ENCODE data around the gene HMG20A.

HMG20A gene

DNA sequence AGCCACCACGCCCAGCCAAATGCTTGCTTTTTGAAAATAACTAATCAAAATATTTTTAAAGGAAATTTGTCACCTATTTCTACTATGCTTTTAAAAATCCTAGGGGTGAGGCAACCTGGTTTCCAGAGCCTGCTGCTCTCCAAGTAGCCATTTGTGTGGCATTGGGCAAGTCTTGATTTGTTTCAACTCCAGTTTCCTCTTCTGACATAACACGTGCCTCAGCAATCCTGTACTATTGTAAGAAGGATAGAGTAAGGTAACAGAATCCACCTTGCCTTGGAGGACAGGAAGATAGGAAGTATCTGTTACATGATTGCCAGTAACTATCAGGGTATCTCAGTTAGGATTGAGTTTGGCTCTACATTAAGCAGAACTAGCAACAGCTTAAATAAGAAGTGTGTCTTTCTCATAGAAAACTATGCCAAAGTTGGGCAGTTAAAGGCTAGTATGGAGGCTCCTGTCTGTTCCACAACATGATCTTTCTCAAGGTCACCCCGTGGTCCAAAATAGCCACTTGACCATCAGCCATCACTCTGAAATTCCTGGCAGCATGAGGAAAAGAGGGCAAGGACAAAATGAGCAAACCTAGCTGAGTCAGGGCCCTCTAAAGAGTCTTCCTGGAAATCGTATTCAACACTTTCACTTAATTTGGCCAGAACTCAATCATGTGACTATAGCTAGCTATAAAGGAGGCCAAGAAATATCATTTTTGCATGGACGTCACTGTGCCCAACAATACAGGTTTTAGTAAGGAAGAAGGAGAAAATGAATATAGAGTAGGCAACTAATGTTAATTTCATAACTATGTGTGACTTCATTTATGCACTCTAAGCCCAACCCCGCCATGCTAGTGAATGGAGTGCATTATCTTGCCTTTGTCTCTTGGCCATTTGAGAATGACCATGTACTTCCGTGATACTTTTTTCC is 66.1 kb downstream of the HMG20A start:
- no peaks in the 10 kb centered on the region for H3K79me1 ChIP-seq (ENCODE audit: low read length)
- no peak overlapping the region for H3K18ac ChIP-seq (ENCODE audit: low read length)
- H3K36me3 ChIP-seq (ENCODE audit: control insufficient read depth in 1 of 2, insufficient read depth in 2 of 2, low read length in 2 of 2): peaks cover 6 to 10% of the 10 kb centered on the region in 2 experiments
- DNase-seq: no peak
- H2BK12ac ChIP-seq (ENCODE audit: low read length): no peak overlapping the region
- H3K4me1 ChIP-seq (ENCODE audit: control insufficient read depth in 1 of 2, insufficient read depth in 2 of 2, low read length in 2 of 2): peaks cover 3 to 6% of the 10 kb centered on the region in 2 experiments
- no peaks in the 10 kb centered on the region for H3K9me3 ChIP-seq (ENCODE audit: insufficient read depth, low read depth, low read length)
- H3K27me3 ChIP-seq (ENCODE audit: insufficient read depth, low read length): no peaks in the 10 kb centered on the region
- no CpG with 5 or more reads among the region's 7 CpGs for WGBS (ENCODE audit: extremely low coverage, insufficient coverage, insufficient read length)
- no peaks in the 10 kb centered on the region for H3K79me2 ChIP-seq (ENCODE audit: control insufficient read depth, insufficient read depth, low read length, poor library complexity)
- H4K91ac ChIP-seq (ENCODE audit: low read depth, low read length): no peak overlapping the region
- H2BK5ac ChIP-seq (ENCODE audit: low read depth, low read length, poor library complexity): no peak overlapping the region
- no peak overlapping the region for H3K4ac ChIP-seq (ENCODE audit: low read depth, low read length)
- no peak overlapping the region for H3K4me2 ChIP-seq (ENCODE audit: low read length)
- no peak overlapping the region for H4K8ac ChIP-seq (ENCODE audit: low read depth, low read length)
- no peak overlapping the region for H3K23ac ChIP-seq (ENCODE audit: low read length)
- no peak overlapping the region for H2BK120ac ChIP-seq (ENCODE audit: insufficient read depth, low read length, poor library complexity)
- H2AK5ac ChIP-seq (ENCODE audit: low read length): no peak overlapping the region
- no peak overlapping the region for H3K14ac ChIP-seq (ENCODE audit: low read length)
- H4K12ac ChIP-seq (ENCODE audit: low read depth, low read length): no peak overlapping the region
- no peak overlapping the region for H3K4me3 ChIP-seq (ENCODE audit: low read depth, low read length)
- H2AFZ ChIP-seq (ENCODE audit: insufficient read depth, low read length, poor library complexity): no peak overlapping the region
- no peak overlapping the region for H3K9ac ChIP-seq (ENCODE audit: low read length)
- no peak overlapping the region for H3K27ac ChIP-seq (ENCODE audit: low read depth, low read length)

DNA sequence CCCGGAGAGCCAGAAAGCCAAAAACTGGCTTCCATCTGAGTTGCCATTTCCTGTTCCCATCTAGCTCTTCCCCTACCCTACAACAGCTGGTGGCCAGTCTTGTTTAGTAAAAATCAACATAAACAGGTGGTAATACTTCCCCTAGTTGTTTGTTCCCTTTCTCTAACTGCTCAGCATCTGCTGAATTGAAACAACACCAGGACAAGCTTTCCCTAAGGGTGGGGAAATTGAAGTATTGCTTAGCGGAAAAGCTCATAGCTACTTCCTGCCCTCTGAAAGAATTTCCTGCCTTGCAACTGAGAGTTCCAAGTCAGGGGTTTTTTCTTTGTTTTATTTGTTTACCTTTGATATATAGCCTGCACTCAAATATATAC is 66.8 kb downstream of the HMG20A start:
- no peaks in the 10 kb centered on the region for H3K27me3 ChIP-seq (ENCODE audit: insufficient read depth, low read length)
- H3K4me1 ChIP-seq (ENCODE audit: control insufficient read depth in 1 of 2, insufficient read depth in 2 of 2, low read length in 2 of 2): peaks cover 3 to 6% of the 10 kb centered on the region in 2 experiments
- no peak for DNase-seq
- no peak overlapping the region for H3K9ac ChIP-seq (ENCODE audit: low read length)
- no peak overlapping the region for H2BK12ac ChIP-seq (ENCODE audit: low read length)
- H3K9me3 ChIP-seq (ENCODE audit: insufficient read depth, low read depth, low read length): no peaks in the 10 kb centered on the region
- H4K12ac ChIP-seq (ENCODE audit: low read depth, low read length): no peak overlapping the region
- no peak overlapping the region for H2BK5ac ChIP-seq (ENCODE audit: low read depth, low read length, poor library complexity)
- H3K79me2 ChIP-seq (ENCODE audit: control insufficient read depth, insufficient read depth, low read length, poor library complexity): no peaks in the 10 kb centered on the region
- peaks cover 6 to 10% of the 10 kb centered on the region in 2 experiments for H3K36me3 ChIP-seq (ENCODE audit: control insufficient read depth in 1 of 2, insufficient read depth in 2 of 2, low read length in 2 of 2)
- no peak overlapping the region for H2AK5ac ChIP-seq (ENCODE audit: low read length)
- no peak overlapping the region for H3K4me3 ChIP-seq (ENCODE audit: low read depth, low read length)
- no peak overlapping the region for H3K18ac ChIP-seq (ENCODE audit: low read length)
- H2BK120ac ChIP-seq (ENCODE audit: insufficient read depth, low read length, poor library complexity): no peak overlapping the region
- WGBS (ENCODE audit: extremely low coverage, insufficient coverage, insufficient read length): no CpG with 5 or more reads among the region's 2 CpGs
- H4K91ac ChIP-seq (ENCODE audit: low read depth, low read length): no peak overlapping the region
- H3K14ac ChIP-seq (ENCODE audit: low read length): no peak overlapping the region
- H4K8ac ChIP-seq (ENCODE audit: low read depth, low read length): no peak overlapping the region
- H3K23ac ChIP-seq (ENCODE audit: low read length): no peak overlapping the region
- no peak overlapping the region for H3K4me2 ChIP-seq (ENCODE audit: low read length)
- H3K27ac ChIP-seq (ENCODE audit: low read depth, low read length): no peak overlapping the region
- no peak overlapping the region for H2AFZ ChIP-seq (ENCODE audit: insufficient read depth, low read length, poor library complexity)
- H3K79me1 ChIP-seq (ENCODE audit: low read length): no peaks in the 10 kb centered on the region
- no peak overlapping the region for H3K4ac ChIP-seq (ENCODE audit: low read depth, low read length)

DNA sequence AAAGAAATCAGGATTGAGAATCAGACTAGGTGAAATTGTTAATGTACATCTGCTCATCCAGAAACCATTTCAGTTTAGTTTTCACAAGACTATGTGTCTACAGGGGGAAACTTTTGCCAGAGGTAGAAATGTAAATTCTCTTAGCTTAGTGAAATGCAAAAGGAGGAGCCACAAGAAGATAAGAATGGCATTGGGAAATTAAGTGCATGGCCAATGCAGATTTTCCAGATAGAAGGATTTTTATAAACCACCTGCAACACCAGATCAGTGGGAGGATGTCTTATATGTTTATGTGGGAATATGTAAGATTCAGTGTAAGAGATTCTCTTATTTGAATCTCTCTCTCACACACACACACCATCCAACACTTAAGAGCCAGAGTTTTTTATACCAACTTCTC is 67.2 kb downstream of the HMG20A start:
- Histone ChIP-seq H3K4me3 (ENCODE audit: low read depth, low read length) (no peak overlapping the region), H3K4me2 (ENCODE audit: low read length) (no peak overlapping the region), H4K12ac (ENCODE audit: low read depth, low read length) (no peak overlapping the region), H3K14ac (ENCODE audit: low read length) (no peak overlapping the region), H3K27me3 (ENCODE audit: insufficient read depth, low read length) (no peaks in the 10 kb centered on the region), H2BK12ac (ENCODE audit: low read length) (no peak overlapping the region), H2AFZ (ENCODE audit: insufficient read depth, low read length, poor library complexity) (no peak overlapping the region), H3K9me3 (ENCODE audit: insufficient read depth, low read depth, low read length) (no peaks in the 10 kb centered on the region), H2AK5ac (ENCODE audit: low read length) (no peak overlapping the region), H3K79me2 (ENCODE audit: control insufficient read depth, insufficient read depth, low read length, poor library complexity) (no peaks in the 10 kb centered on the region), H3K9ac (ENCODE audit: low read length) (no peak overlapping the region), H2BK120ac (ENCODE audit: insufficient read depth, low read length, poor library complexity) (no peak overlapping the region), H3K79me1 (ENCODE audit: low read length) (no peaks in the 10 kb centered on the region), H3K18ac (ENCODE audit: low read length) (no peak overlapping the region), H3K23ac (ENCODE audit: low read length) (no peak overlapping the region), H2BK5ac (ENCODE audit: low read depth, low read length, poor library complexity) (no peak overlapping the region), H4K8ac (ENCODE audit: low read depth, low read length) (no peak overlapping the region), H3K36me3 (ENCODE audit: control insufficient read depth in 1 of 2, insufficient read depth in 2 of 2, low read length in 2 of 2) (peaks cover 6 to 10% of the 10 kb centered on the region in 2 experiments), H4K91ac (ENCODE audit: low read depth, low read length) (no peak overlapping the region), H3K4me1 (ENCODE audit: control insufficient read depth in 1 of 2, insufficient read depth in 2 of 2, low read length in 2 of 2) (peaks cover 3 to 6% of the 10 kb centered on the region in 2 experiments), H3K4ac (ENCODE audit: low read depth, low read length) (no peak overlapping the region), H3K27ac (ENCODE audit: low read depth, low read length) (no peak overlapping the region)
- no peak for DNase-seq

DNA sequence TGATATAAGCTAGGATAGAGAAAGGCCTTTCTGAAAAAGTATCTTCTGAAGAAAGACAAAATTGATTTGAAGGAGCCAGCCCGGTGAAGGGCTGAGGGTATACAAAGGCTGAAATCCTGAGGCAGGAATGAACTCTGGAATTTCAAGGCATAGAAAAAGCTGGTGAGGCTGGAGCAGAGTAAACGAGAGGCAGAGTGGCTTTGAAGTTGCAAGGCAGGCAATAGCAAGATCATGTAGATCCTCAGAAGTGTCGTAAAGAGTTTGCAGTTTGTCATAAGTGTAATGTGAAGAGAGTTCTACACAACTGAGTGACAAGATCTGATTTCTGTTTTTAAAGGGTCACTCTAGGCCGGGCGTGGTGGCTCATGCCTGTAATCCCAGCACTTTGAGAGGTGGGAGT is 69.0 kb downstream of the HMG20A start:
- Histone ChIP-seq H4K12ac (ENCODE audit: low read depth, low read length) (no peak overlapping the region), H4K8ac (ENCODE audit: low read depth, low read length) (no peak overlapping the region), H2BK12ac (ENCODE audit: low read length) (no peak overlapping the region), H3K4me3 (ENCODE audit: low read depth, low read length) (no peak overlapping the region), H2AK5ac (ENCODE audit: low read length) (no peak overlapping the region), H2BK5ac (ENCODE audit: low read depth, low read length, poor library complexity) (no peak overlapping the region), H3K23ac (ENCODE audit: low read length) (no peak overlapping the region), H3K14ac (ENCODE audit: low read length) (no peak overlapping the region), H3K79me1 (ENCODE audit: low read length) (no peaks in the 10 kb centered on the region), H2BK120ac (ENCODE audit: insufficient read depth, low read length, poor library complexity) (no peak overlapping the region), H3K79me2 (ENCODE audit: control insufficient read depth, insufficient read depth, low read length, poor library complexity) (no peaks in the 10 kb centered on the region), H3K27me3 (ENCODE audit: insufficient read depth, low read length) (no peaks in the 10 kb centered on the region), H2AFZ (ENCODE audit: insufficient read depth, low read length, poor library complexity) (no peak overlapping the region), H3K4me2 (ENCODE audit: low read length) (no peak overlapping the region), H4K91ac (ENCODE audit: low read depth, low read length) (no peak overlapping the region), H3K36me3 (ENCODE audit: control insufficient read depth in 1 of 2, insufficient read depth in 2 of 2, low read length in 2 of 2) (peaks cover 1 to 2% of the 10 kb centered on the region in 2 experiments), H3K4ac (ENCODE audit: low read depth, low read length) (no peak overlapping the region), H3K4me1 (ENCODE audit: control insufficient read depth in 1 of 2, insufficient read depth in 2 of 2, low read length in 2 of 2) (peaks cover 3 to 4% of the 10 kb centered on the region in 2 experiments), H3K18ac (ENCODE audit: low read length) (no peak overlapping the region), H3K9ac (ENCODE audit: low read length) (no peak overlapping the region), H3K9me3 (ENCODE audit: insufficient read depth, low read depth, low read length) (no peaks in the 10 kb centered on the region), H3K27ac (ENCODE audit: low read depth, low read length) (no peak overlapping the region)
- no CpG with 5 or more reads among the region's 5 CpGs for WGBS (ENCODE audit: extremely low coverage, insufficient coverage, insufficient read length)
- DNase-seq: no peak

Data from trophoblast cell (in vitro differentiated cells and primary cell).